HL-60 (cell line): ENCODE data around the gene TMEM14C.
"Not testable (repeated sequence)": the region's sequence is repeated elsewhere in the genome, so short reads cannot be mapped to it uniquely, and the experiment has no call there.

Experiments
- DNase-seq, 2 experiments: peaks; one replicate each; pipeline ENCODE4 v3.0.0-alpha.2; 2010 to 2020; ENCODE audit warnings: low read depth in 1 of 2, low spot score in 1 of 2
- H3K27ac ChIP-seq: fragments of 250-450 bp; sonication (Bioruptor Pico); replicated peaks from 2 replicates; pipeline ENCODE4 v1.5.1; 2020; ENCODE audit warnings: mild to moderate bottlenecking, moderate library complexity
- H3K27me3 ChIP-seq: fragments of 250-450 bp; sonication (Bioruptor Pico); 2 replicates; pipeline ENCODE4 v1.5.1; 2021; ENCODE audit warnings: mild to moderate bottlenecking, moderate library complexity; ENCODE audit not compliant: insufficient read depth, poor library complexity, severe bottlenecking
- H3K4me3 ChIP-seq: replicated peaks from 2 replicates; pipeline ENCODE4 v1.5.1; 2011; ENCODE audit warnings: mild to moderate bottlenecking, control low read depth, low read length; ENCODE audit not compliant: insufficient read depth
- CTCF ChIP-seq: IDR thresholded peaks from one replicate; pipeline ENCODE4 v1.5.1; 2011; ENCODE audit warnings: low read length, control low read depth, inconsistent platforms; ENCODE audit not compliant: insufficient read depth
- GABPA ChIP-seq: IDR thresholded peaks from 2 replicates; pipeline ENCODE4 v1.6.1; 2012; ENCODE audit warnings: low read depth
- POLR2AphosphoS5 ChIP-seq: IDR thresholded peaks from 2 replicates; pipeline ENCODE4 v1.6.1; 2012; ENCODE audit warnings: low read depth
- SPI1 ChIP-seq: IDR thresholded peaks from 2 replicates; pipeline ENCODE4 v1.6.1; 2012; ENCODE audit warnings: low read depth, mild to moderate bottlenecking, borderline replicate concordance
- TF ChIP-seq, protein P1 (sequence below): IDR thresholded peaks from 2 replicates; pipeline ENCODE4 v1.6.1; 2012; ENCODE audit warnings: low read depth; ENCODE audit not compliant: insufficient replicate concordance

TMEM14C gene

DNA sequence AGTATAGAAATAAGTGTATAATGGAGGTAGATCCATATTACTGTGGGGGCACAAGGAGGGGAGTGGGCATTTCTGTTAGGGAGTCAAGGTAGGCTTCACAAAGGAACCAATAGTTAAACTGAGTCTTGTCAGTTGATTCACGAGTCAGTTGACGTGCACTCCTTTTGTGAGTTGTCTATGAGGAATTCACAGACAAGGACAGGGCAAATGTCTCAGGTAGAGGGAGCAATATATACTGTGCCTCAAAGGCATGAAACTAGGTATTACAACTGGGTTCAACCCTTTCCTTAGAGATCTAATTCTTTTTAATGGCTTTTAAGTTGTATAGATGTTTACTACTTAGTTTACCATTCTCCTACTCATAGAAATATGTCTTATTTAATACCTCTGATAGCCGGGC is 11.0 kb downstream of the TMEM14C start:
- TF ChIP-seq GABPA: no peak
- TF ChIP-seq SPI1: no peak
- no peak for TF ChIP-seq CTCF
- no peak for TF ChIP-seq POLR2AphosphoS5
- TF ChIP-seq, protein P1, sequence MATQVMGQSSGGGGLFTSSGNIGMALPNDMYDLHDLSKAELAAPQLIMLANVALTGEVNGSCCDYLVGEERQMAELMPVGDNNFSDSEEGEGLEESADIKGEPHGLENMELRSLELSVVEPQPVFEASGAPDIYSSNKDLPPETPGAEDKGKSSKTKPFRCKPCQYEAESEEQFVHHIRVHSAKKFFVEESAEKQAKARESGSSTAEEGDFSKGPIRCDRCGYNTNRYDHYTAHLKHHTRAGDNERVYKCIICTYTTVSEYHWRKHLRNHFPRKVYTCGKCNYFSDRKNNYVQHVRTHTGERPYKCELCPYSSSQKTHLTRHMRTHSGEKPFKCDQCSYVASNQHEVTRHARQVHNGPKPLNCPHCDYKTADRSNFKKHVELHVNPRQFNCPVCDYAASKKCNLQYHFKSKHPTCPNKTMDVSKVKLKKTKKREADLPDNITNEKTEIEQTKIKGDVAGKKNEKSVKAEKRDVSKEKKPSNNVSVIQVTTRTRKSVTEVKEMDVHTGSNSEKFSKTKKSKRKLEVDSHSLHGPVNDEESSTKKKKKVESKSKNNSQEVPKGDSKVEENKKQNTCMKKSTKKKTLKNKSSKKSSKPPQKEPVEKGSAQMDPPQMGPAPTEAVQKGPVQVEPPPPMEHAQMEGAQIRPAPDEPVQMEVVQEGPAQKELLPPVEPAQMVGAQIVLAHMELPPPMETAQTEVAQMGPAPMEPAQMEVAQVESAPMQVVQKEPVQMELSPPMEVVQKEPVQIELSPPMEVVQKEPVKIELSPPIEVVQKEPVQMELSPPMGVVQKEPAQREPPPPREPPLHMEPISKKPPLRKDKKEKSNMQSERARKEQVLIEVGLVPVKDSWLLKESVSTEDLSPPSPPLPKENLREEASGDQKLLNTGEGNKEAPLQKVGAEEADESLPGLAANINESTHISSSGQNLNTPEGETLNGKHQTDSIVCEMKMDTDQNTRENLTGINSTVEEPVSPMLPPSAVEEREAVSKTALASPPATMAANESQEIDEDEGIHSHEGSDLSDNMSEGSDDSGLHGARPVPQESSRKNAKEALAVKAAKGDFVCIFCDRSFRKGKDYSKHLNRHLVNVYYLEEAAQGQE: no peak
- DNase-seq: no peak
- Histone ChIP-seq H3K27me3 (no peaks in the 10 kb centered on the region), H3K27ac (no peak overlapping the region), H3K4me3 (no peak overlapping the region)

DNA sequence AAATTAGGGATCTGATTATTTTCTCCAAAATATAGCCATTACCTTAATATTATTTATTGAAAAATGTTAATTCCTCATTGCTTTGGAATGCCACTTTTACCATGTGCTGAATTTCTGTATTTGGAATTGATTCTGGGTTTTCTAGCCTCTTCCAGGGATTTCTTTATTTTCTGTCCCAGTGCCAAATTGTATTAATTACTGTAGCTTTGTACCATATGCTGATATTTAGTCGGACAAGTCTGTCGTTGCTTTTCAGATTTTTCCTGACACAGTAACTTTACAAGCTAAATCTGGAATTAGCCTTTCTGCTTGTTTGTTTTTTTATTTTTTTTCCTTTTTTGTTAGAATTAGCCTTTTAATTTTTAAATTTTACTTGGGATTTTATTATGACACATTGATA is 13.9 kb downstream of the TMEM14C start:
- Histone ChIP-seq H3K4me3 (no peak overlapping the region), H3K27me3 (no peaks in the 10 kb centered on the region), H3K27ac (no peak overlapping the region)
- no peak for TF ChIP-seq POLR2AphosphoS5
- TF ChIP-seq SPI1: no peak
- TF ChIP-seq, protein P1: no peak
- TF ChIP-seq CTCF: no peak
- TF ChIP-seq GABPA: no peak
- DNase-seq: no peak

DNA sequence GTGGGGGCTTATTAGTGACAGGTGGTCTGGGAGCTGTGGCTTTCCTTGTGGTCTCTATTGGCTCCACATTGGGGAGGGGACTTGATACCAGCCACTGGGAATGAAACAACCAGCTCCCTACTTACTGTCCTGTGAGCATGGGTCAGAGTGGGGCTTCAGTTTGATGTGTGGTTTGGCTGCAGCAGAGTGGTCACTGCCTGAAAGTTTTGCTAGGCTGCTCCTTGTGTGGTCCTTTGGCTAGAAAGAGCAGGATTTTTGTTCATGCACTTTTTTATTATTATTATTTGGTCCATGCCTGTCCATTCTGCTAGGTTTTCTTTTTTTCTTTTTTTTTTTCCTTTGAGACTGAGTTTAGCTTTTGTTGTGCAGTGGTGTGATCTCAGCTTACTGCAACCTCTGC is 17.2 kb downstream of the TMEM14C start:
- TF ChIP-seq POLR2AphosphoS5: no peak
- no peak for TF ChIP-seq CTCF
- TF ChIP-seq SPI1: no peak
- TF ChIP-seq GABPA: no peak
- TF ChIP-seq, protein P1: no peak
- H3K4me3 ChIP-seq: no peak overlapping the region
- H3K27ac ChIP-seq: no peak overlapping the region
- no peak for DNase-seq
- H3K27me3 ChIP-seq: no peaks in the 10 kb centered on the region

GRCh38 chr6:10741643-10742042 is 18.8 kb downstream of the TMEM14C start:
- not testable (repeated sequence) for DNase-seq, H3K4me3 ChIP-seq, H3K27ac ChIP-seq, H3K27me3 ChIP-seq
